T-helper 2 cell (primary cell): ENCODE results near the gene RABGGTA.

Experiments used
- DNase-seq, 5 experiments: peaks; one replicate each; pipeline versions ENCODE4 v3.0.0 to v3.0.0-alpha.2; 2012 to 2022

Gene RABGGTA

DNA sequence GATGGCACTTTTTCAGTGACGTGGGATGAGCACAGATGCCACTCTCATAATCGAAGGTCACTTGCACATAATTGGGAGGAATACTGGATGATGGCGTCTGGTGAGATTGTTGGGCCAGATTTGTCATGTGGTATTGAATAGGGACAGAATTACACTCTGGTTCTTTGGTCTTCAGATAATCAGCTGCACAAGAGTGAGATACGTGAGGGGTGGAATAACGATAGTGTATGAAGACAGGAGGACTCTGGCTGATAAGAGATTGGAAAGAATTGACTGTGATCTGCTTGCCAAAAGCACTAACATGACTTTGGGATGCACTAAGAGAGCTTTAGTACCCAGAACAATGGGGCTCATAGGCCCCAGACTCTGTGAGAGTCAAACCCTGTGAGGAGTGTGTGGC lies 7.0 kb upstream of the RABGGTA start:
- DNase-seq, result no peak

DNA sequence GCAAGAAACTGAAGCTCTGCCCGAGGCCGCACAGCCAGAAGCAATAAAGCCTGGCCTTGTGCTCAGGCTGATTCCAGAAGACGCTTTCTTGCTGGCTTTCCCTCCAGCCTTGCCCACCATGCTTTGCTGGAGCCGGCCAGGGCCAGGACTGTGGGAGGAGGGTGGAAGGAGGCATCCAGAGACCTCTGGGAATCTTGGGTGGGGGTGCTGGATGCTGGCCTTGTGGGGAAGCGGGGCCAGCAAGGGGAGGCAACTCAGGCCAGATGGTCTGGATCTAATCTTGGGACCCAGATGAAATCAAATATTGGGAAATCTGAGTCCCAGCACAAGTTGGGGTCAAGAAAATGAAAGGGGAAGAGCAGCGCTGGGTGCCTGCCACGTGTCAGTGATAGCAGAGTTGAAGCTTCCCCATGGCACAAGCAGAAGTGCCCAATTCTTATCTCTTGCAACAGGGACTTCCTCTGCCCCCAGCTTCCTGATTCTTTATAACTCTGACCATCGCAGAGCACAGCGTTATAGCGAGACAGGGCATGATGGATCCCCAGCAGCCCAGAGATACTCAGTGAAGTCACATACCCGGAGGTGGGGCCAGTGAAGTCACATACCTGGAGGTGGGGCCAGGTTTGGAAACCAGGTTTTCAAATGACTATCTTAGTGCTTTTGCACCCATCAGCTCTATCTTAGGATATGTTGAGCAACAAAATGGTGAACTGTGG lies 6.4 kb upstream of the RABGGTA start:
- DNase-seq, result no peak

DNA sequence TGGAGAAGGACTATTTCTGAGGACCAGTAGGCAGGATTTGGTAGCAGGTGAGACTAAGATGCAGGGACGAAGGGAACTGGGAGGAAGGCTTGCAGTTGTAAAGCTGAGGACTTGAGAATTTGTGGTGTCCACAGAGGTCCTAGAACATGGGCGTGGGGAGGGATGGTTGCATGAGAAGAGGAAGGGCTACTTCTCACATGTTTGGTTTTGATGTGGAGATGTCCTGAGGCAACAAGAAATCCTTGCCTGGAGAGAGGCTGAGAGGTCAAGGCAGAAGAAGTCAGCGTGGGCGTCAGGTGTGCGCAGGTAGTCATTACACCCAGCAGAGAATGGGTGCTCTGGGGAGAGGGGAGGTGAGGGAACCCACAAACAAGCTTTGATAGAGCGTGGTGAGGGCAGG lies 5.7 kb upstream of the RABGGTA start:
- DNase-seq, result no peak

DNA sequence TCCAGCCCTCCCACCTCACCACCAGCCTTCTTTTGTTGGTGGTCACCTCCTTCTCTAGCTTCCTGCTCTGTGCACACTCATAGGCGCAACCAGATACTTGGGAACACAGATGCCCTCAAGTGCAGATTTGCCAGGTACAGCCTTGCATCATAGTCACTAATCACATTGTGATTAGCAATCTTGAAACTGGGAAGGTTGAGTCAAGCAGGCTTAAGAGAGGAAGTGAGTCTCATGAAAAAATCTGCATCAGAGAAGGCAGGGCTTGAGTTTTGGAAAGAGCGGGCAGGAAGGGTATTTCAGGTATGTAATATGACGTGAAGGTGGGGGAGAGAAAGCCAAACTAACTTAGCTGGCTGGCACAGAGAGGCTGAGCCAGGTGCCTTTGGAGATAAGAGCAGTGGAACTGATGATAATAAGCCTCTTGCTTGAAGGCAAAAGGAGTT lies 2.7 kb upstream of the RABGGTA start:
- peak in 4 of 5 experiments; percentile 16 to 75 (median 18) for DNase-seq

DNA sequence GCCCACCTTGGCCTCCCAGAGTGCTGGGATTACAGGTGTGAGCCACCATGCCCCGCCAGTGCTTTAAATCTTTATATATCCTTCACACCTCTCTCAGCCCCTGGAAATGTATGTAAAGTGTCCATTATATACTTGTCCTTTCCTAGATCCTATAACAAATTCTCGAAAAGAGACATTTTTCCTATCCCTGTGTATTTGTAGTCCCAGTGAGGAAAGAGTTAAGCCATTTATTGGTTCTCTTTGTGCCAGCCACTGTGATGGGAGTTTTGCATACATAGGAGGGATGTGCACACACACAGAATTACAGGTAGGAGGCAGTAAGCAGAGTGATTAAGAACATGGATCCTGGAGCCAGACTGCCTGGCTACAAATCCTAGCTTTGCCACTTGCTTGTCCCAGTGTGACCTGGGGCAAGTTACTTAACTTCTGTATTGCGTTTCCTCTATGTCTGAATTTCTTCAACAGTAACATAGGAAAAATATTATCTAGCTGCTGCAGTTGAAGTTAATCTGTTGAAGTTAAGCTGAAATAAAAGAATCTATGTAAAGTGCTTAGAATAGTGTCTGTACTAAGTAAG lies 2.1 kb upstream of the RABGGTA start:
- DNase-seq, result peak in 1 of 5 experiments; percentile 39

DNA sequence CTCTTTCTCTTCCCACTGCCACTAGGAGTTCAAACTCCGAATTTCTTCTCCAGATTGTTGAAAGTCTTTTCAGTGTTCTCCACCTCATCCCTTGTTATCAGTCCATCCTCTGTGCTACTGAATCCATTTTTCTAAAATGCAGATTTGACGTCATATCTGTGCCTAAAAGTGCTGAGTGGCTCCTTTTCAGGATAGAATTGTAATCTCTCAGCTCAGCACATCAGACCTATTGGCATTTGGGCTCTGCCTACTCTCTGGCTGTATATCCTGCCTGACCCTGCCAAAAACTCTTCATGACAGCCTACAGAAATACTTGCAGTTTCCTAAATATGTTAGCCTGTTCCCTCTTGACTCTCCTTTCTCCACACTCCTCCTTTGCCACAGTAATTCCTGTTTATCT lies 1.1 kb upstream of the RABGGTA start:
- DNase-seq, result no peak

DNA sequence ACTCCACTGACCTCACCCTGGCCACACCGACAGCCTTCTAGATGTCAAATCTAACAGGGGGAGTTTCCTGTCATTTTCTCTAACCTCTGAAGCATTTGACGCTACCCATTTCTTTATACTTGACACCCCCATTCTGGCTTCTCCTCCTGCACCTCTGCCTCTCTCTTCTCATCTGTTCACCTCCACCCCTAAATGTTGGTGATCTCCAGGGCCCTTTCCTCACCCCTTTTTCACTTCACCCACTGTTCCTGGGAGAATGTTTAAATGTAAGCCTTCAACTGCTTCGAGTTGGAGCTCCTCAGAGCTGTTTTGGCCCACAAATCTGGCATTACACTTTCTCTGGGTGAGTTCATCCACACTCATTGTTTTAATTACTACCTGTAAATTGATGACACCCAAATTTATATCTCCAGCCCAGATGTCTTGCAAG lies 452 bp upstream of the RABGGTA start:
- DNase-seq, result no peak

DNA sequence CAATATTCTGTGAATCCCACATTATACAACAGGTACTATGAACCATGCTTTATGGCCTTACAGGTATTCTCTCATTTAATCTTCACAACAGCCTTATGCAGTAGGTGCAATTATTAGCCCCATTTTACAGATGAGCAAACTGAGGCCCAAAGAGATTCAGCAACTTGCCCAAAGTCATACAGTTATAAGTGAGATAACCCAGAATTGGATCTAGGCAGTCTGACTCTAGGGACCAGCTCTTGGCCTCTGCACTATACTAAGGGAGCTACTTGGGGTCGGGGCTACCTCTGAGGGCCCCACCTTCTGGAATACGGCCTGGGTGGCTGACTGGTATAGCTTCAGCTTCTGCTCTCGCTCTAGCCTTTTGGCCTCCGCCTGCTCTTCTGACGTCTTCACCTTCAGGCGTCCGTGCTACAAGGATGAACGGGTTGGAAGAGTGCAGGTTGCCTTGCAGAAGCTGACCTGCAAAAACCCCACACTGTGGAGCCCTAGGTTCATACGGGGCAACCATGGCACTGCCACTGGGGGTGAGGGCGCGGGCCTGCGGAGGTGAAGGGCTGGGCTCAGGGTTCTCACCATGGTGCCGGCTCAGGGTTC lies 762 bp downstream of the RABGGTA start:
- DNase-seq, result no peak

DNA sequence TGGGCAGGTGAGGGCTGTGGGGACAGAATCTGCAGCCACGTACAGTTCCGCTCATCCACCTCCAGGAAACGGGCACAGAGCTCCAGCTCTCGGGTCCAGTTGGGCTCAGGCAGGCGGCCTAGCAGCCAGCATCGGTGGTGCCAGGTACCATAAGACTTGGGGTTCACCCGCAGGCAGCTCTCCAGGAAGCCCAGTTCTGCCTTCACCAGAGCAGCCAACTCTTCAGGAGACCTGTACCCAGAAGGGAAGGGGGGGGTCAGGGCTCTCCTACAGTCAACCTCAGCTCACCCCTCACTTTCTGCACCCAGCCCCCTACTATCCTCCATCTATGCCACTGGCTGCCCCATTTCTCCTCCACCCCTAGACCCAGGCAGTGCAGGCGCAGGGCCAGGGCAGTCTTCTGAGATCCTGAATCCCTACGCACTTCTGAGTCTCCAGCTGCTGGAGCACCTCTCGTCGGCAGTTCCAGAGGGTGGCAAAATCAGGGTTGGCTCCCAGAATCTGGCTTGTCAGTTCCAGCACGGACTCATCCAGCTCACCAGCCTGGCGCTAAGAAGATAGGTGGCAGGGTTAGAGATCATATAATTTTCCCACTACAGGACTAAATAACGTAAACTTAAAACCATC lies 1.4 kb downstream of the RABGGTA start:
- no peak for DNase-seq

DNA sequence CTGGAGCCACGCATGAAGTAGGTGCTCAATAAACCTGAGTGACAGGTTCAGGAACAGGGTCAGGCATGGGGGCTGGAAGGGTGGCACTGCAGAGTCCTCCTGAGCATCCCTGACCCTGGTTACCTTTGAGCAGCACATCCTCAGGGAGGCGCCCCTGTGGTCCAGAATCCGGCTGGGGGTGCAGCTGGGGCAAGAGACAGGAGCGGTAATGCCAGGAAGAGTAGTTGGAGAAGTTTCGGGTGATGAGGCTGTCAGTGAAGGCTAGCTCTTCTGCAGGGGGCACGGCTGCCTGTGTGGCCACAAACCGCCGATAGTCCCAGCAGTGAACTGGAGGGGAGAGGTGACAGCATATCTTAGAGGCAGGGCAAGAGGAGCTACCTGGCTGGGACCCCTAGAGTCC lies 2.0 kb downstream of the RABGGTA start:
- DNase-seq, result no peak

DNA sequence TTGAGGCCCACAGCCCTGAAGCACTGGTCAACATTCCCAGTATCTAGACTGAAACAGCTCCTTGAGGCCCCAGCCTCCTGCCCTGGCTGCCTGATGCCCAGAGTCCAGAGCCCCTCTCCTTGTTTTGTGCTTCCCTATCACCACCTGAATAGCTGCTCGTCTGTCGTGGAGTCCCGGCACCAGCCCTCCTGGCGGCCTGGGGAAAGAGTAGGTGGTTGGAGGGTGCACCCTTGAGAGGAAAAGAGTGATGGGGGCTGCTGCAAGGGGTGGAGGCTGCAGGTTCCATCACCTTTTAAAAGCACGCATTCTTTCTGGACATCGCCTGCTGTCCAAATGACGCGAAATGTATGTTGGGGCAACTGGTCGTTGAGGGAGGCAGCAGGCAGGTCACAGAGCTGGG lies 3.2 kb downstream of the RABGGTA start:
- no peak for DNase-seq

DNA sequence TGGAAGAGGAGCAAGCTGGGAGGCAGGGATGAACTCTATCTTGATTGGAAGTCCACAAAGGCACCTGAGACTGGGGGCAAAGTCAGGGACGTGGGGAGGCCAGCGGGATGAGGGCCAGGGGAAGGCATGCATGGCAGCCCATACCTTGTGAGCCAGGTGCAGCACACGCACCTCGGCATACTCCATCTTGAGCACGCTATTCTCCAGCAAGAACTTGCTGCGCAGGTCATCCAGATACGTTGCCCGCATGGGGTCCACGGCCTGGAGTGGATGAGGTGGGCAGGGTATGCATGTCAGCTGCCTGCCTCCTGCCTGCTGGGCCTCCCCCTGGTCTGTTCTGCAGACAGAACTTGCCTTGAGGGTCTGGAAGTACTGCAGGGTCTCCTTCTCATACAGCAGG lies 3.9 kb downstream of the RABGGTA start:
- DNase-seq, result no peak

DNA sequence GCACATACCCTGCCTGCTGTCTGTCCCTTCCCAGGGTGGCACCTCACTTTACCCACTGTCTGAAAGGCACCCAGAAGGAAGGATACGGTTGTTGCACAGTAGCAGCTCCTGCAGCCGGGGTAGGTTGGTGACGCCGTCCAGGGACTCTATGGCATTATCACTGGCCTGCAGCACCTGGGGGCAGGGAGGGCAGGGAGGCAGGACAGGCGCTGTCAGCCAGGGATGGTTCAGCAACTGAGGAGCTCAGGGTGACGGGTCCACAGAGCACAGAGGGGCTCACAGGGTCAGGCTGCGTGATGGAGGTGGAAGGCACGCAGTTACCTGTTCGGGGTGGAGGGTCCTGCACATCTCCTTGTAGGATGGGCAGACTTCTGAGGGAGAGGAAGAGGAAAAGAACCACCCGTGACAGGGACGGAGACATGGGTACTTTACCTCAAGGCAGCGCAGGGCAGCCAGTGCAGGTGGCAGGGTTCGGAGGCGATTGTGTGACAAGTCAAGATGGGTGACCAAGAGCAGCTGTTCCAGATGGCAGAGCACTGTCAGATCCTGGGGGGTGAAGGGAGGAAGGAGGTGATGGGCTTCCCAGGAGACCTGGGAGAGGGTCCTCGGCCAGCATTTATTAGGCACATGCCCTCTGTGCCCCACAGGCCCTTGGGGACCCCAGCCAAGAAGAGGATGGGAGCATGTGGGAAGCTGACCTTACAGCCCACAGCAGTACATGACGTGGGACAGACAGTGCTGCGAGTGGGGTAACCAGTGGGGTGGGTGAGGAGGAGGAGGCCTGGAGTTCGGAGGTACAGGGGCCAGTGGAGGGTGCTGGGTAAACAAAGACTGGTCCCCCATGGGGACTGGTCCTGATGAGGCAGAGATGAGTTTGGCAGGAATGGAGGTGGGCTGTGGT lies 4.8 kb downstream of the RABGGTA start:
- DNase-seq, result no peak

DNA sequence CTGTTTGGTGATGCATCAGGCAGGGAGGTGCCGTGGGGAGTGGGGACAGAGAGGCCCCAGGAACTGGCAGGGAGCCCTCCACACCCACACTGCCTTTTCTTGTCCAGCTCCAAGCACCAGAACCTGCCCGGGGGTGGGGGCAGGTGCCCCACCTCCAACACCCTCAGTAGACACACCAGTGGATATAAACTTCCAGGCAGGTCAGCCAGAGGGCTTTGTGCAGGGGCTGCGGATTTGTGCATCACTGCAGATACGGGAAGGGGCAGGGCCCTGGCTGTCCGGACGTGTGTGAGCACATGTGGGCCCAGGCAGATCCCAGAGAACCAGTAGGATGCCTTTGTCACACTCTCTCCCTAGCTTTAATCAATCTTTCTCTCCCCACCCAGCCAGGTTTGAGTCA lies 7.1 kb downstream of the RABGGTA start:
- DNase-seq, result no peak

DNA sequence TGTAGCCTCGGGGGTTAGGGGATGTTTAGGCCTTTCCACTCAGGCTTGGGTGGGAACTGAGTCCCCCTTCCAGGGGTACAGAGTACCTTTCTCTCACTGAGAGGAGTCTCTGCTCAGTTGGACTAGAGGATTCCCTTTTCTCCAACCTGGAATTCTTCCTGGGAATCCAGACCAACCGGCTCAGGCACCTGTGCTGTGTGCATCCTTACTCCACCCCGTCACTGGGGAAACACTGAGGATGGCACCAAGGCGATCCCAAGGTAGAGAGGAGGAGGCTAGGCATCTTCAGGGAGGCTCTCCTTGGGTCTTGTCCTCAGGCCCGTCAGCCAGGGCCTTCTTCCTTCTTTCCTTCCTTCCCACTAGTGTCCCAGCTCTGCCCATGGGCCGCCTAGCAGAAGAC lies 7.5 kb downstream of the RABGGTA start:
- no peak for DNase-seq

DNA sequence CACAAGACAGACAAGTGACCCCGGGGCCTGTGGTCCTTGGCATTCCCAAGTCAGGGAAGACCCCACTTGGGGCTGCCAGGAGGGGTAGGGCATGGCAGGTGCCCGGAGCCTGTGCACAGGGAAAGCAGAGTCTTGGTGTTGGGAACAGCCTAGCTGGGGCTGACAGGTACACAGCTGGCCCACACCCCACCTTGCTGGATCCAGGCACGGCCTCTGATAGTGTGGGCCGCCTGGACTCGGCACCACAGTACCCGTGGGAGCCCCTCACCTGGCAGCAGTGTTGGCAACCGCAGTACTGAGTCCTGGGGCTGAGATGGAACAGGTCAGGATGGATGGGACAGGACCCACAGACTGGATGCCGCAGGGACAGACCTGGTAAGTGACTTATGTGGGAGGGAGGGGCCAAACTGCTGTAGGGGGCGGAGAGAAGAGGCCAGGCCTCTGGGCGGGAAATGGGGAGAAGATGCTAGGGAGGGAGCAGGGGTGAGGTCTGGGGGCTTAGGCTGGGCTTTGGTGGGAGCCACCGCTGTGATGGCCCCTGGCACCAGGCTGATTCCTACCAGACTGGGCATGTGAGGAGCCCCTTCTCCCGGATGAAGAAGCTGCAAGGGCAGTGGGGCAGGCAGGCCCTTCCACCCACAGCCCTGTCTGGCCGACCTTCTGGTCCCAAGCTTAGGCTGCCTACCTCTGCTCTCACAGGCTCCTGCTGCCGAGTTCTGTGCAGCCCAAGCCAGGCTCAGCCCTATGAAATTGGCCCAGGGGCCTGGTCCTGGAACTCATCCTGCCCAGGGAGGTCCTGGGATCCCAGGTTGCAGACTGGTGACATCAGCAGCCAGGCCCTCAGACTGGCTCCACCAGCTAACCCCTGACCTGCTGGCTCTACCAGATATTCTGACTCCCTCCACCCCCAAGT lies 8.3 kb downstream of the RABGGTA start, which contains the start of gene TGM1:
TSS of gene TGM1 (minus strand) at position 357 of the 913 bp plus-strand sequence. CDS start 825 bp downstream, outside the sequence.
- DNase-seq, result no peak

DNA sequence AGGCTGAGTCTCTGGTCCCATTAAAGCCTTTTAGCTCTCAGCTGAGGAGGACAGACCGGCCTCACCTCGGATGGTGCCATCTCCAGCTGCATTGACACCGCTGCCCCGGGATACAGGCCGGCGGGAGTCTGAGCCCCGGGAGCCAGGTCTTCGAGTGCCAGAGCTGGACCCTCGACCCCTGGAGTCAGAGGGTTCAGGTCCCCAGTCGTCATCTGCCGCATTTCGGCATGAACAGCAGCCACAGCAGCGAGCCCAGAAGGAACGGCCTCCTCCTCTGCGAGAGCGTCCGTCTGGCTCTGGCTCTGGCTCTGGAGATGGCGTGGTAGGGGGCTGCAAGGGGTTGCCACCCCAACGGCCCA lies 9.4 kb downstream of the RABGGTA start:
- no peak for DNase-seq

DNA sequence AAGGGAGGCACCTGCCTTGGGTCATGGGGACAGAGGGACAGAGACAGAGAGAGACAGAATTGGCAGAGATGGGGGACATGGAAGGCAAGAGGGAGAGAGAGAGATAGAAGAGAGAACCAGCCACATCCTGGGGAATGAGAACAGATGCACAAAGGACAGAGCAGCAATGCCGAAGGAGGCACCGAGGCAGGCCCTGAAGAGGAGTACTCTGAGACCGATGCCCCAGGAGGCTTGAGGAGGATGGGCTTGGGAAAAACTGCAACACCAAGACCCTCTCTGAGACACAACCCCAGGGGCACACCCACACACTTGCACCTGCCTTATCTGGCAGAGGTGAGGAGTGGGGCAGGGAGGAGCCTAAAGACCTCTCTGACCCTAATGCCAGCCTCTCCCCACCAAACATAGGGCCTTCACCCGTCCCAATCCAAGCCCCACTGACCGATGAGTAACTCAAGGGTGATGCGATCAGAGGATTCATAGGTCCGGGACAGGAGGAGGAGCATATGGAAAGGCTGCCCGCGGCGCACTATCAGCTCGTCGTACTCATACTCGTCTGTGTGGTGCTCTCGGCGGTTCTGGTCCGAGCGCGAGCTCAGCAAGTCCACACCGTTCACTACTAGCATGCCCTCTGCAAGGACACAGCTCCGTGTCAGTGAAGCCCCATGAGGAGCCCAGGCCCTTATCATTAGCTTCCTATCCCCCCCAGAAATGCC lies 10.0 kb downstream of the RABGGTA start:
- no peak for DNase-seq

DNA sequence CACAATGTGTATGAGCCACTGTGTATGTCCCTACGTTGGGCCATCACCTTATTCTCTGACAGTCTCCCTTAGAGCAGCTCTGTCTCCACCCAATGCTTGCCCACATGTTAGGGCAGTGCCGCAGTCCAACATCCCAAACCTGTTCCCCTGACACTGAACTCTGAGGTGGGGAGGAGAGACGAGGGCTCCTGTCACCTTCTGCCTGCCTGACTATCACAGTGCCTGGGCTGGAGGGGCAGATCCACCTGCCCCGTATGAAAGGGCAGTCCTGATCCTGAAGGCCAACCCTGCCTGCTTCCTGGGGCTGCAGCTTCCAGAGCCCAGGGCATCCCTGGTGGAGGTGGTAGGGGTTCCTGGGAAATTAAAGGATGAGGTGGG lies 10.6 kb downstream of the RABGGTA start:
- DNase-seq, result no peak

DNA sequence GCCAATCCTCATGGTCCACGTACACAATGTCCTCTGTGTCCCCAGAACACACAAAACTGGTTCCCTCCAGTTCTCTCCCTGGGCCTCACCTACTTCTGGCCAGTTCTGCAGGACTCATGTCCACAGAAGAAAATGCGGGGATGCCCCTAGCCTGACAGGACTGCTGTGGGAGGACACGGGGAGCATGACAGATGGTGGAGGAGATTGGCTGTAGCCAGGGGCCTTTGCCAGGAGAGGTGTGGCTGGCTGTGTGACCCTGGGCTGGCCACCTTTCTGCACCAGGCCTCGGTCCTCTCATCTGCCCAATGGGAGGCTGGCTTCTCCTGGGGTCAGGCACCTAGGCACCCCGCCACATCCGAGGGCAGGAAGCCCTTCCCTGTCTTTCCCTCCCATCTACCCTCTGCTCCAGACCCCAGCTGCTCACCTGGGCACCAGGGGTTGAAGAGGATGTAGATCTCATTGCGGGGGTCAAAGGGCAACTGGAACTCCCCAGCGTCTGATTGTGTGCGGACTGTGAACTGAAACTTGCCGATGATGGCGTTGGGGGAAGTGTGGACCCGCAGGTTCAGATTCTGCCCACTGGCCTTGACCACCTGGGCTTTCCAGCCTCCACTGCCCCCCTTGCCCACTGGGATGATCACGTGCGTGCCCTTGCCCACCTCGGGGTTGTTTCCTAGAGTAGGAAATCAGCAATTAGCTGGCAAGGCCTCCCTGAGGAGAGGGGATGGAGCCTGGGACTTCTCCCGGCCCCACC lies 11.2 kb downstream of the RABGGTA start:
- no peak for DNase-seq
